Measurements from ENCODE around the gene FCER2. TPM values are rescaled to one million over a fixed set of nuclear protein-coding genes. Genes with fewer than 3 reads are reported as not detected.

FCER2 gene
- total RNA-seq, 1 donor from 2014 or later: not detected

GRCh38 chr19:7705387-7706187, 3.7 kb upstream of the FCER2 start:
- no peak for DNase-seq (ENCODE audit: low spot score)
- no peak overlapping the region for H3K27ac Mint-ChIP-seq (ENCODE audit: unreplicated experiment)
- peaks cover 11% of the 10 kb centered on the region for H3K27me3 Mint-ChIP-seq (ENCODE audit: unreplicated experiment)
- TF ChIP-seq CTCF (IDR thresholded peaks at IDR 0.05; ENCODE audit: unreplicated experiment): no peak
- no peaks in the 10 kb centered on the region for H3K9me3 Mint-ChIP-seq (ENCODE audit: unreplicated experiment)
- H3K36me3 Mint-ChIP-seq (ENCODE audit: low read depth, unreplicated experiment): no peaks in the 10 kb centered on the region
- no peak overlapping the region for H3K4me3 Mint-ChIP-seq (ENCODE audit: unreplicated experiment)
- H3K4me1 Mint-ChIP-seq (ENCODE audit: unreplicated experiment): no peaks in the 10 kb centered on the region

GRCh38 chr19:7704280-7705060, 2.5 kb upstream of the FCER2 start:
- Mint-ChIP-seq H3K27ac (ENCODE audit: unreplicated experiment) (no peak overlapping the region), H3K4me3 (ENCODE audit: unreplicated experiment) (no peak overlapping the region), H3K9me3 (ENCODE audit: unreplicated experiment) (no peaks in the 10 kb centered on the region), H3K36me3 (ENCODE audit: low read depth, unreplicated experiment) (no peaks in the 10 kb centered on the region), H3K27me3 (ENCODE audit: unreplicated experiment) (peaks cover 13% of the 10 kb centered on the region), H3K4me1 (ENCODE audit: unreplicated experiment) (no peaks in the 10 kb centered on the region)
- TF ChIP-seq CTCF (IDR thresholded peaks at IDR 0.05; ENCODE audit: unreplicated experiment): no peak
- DNase-seq (ENCODE audit: low spot score): no peak

- H3K4me1 Mint-ChIP-seq (ENCODE audit: unreplicated experiment): no peaks in the 10 kb centered on the region
- no peaks in the 10 kb centered on the region for H3K36me3 Mint-ChIP-seq (ENCODE audit: low read depth, unreplicated experiment)
- no peak overlapping the region for H3K27ac Mint-ChIP-seq (ENCODE audit: unreplicated experiment)
- H3K9me3 Mint-ChIP-seq (ENCODE audit: unreplicated experiment): no peaks in the 10 kb centered on the region
- DNase-seq (ENCODE audit: low spot score): no peak
- TF ChIP-seq CTCF (IDR thresholded peaks at IDR 0.05; ENCODE audit: unreplicated experiment): no peak
- peaks cover 16% of the 10 kb centered on the region for H3K27me3 Mint-ChIP-seq (ENCODE audit: unreplicated experiment)
- no peak overlapping the region for H3K4me3 Mint-ChIP-seq (ENCODE audit: unreplicated experiment)
These were observed 1.4 kb upstream of the FCER2 start for GRCh38 chr19:7703332-7703731.

DNA sequence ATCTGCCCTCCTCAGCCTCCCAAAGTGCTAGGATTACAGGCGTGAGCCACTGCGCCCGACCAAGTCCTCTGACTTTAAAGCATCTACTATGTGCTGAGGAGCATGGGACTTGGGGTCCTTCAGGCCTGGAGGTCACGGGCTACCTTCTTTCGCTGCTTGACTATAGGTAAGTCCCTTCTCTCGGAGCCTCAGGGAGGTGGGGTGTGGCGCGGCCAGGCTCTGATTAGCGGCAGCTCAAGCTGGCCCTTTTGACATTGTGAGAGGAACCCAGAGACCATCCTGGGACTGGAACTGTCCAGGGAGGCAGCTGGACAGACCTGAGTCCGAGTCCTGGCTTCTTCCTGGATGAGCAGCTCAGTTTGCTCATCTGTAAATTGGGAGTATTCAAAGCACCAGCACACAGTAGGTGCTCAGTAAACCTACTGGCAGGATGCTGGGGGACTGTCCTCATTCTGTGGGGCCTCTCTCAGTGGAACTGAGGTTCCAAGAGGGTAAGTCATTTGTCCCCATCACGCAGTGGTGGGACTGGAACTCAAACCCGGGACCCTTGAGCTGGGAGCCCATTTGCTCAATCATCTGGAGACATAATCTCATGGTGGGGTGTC, 780 bp downstream of the FCER2 start:
- no peak overlapping the region for H3K4me3 Mint-ChIP-seq (ENCODE audit: unreplicated experiment)
- no peak for DNase-seq (ENCODE audit: low spot score)
- no peaks in the 10 kb centered on the region for H3K36me3 Mint-ChIP-seq (ENCODE audit: low read depth, unreplicated experiment)
- no peak for TF ChIP-seq CTCF (IDR thresholded peaks at IDR 0.05; ENCODE audit: unreplicated experiment)
- H3K9me3 Mint-ChIP-seq (ENCODE audit: unreplicated experiment): no peaks in the 10 kb centered on the region
- no peak overlapping the region for H3K27ac Mint-ChIP-seq (ENCODE audit: unreplicated experiment)
- H3K27me3 Mint-ChIP-seq (ENCODE audit: unreplicated experiment): peaks cover 18% of the 10 kb centered on the region
- no peaks in the 10 kb centered on the region for H3K4me1 Mint-ChIP-seq (ENCODE audit: unreplicated experiment)

All from endothelial cell (in vitro differentiated cells).